GM21526 (cell line): Measurements from ENCODE around the gene GPR143.
"Not testable (repeated sequence)": the region's sequence is repeated elsewhere in the genome, so short reads cannot be mapped to it uniquely, and the experiment has no call there.

ENCODE experiments used
- ATAC-seq: cut with Tn5 transposase; IDR thresholded peaks from one replicate; pipeline ENCODE4 v1.9.1; 2021; ENCODE audit warnings: moderate library complexity; ENCODE audit not compliant: unreplicated experiment, low FRiP score

GPR143 gene

GRCh38 chrX:9765737-9766097 lies at the start of gene GPR143:
GPR143 (minus strand) TSS chrX:9765847; CDS start chrX:9765817, 30 bp downstream.
- no peak for ATAC-seq

GRCh38 chrX:9811086-9811485 lies 45.4 kb upstream of the GPR143 start:
- not testable (repeated sequence) for ATAC-seq

GRCh38 chrX:9809876-9810275 lies 44.2 kb upstream of the GPR143 start:
- ATAC-seq: not testable (repeated sequence)

GRCh38 chrX:9807355-9808182 lies 41.9 kb upstream of the GPR143 start:
- ATAC-seq: no peak

- ATAC-seq: no peak
Observed at GRCh38 chrX:9805956-9806355, 40.3 kb upstream of the GPR143 start.

- ATAC-seq: no peak
Observed at GRCh38 chrX:9804444-9804843, 38.8 kb upstream of the GPR143 start.

GRCh38 chrX:9802737-9803136 lies 37.1 kb upstream of the GPR143 start:
- no peak for ATAC-seq

- no peak for ATAC-seq
Observed at GRCh38 chrX:9797384-9798360, 32.0 kb upstream of the GPR143 start.

- ATAC-seq: no peak
Observed at GRCh38 chrX:9794495-9794894, 28.8 kb upstream of the GPR143 start.

- no peak for ATAC-seq
Observed at GRCh38 chrX:9790866-9791265, 25.2 kb upstream of the GPR143 start.

GRCh38 chrX:9789555-9789954 lies 23.9 kb upstream of the GPR143 start:
- no peak for ATAC-seq

GRCh38 chrX:9788911-9789310 lies 23.3 kb upstream of the GPR143 start:
- no peak for ATAC-seq

- ATAC-seq: no peak
Observed at GRCh38 chrX:9786798-9787635, 21.4 kb upstream of the GPR143 start.

- no peak for ATAC-seq
Observed at GRCh38 chrX:9785944-9786797, 20.5 kb upstream of the GPR143 start, which contains the start of gene SHROOM2. SHROOM2 (plus strand) TSS chrX:9786429; CDS start chrX:9786546, 117 bp downstream.

- no peak for ATAC-seq
Observed at GRCh38 chrX:9785254-9785943, 19.8 kb upstream of the GPR143 start.

GRCh38 chrX:9784332-9784731 lies 18.7 kb upstream of the GPR143 start:
- ATAC-seq: no peak

- ATAC-seq: no peak
Observed at GRCh38 chrX:9781941-9782340, 16.3 kb upstream of the GPR143 start.

GRCh38 chrX:9775930-9776329 lies 10.3 kb upstream of the GPR143 start:
- ATAC-seq: no peak

GRCh38 chrX:9772943-9773342 lies 7.3 kb upstream of the GPR143 start:
- ATAC-seq: no peak
